ENCODE data around the gene FBXL14.

DNA sequence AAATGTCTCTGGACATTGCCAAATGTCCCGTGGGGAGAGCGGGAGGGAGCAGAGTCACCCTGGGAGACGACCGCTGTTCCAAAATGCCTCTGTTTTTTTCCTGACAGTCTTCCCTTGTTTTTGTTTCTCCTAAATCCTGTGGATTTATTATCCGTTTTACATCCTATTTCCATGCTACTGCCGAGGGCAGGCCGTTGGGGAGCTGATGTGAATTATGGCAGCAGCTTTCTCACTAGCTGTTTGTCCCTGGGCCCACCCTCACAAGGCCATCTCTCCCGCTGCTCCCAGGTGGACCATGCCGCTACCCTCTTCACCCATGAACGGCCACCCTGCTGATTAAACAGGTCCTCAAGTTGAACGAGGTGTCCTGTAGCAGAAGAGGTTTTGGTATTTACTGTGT, 55.2 kb downstream of the FBXL14 start:
- TF ChIP-seq, protein P1, sequence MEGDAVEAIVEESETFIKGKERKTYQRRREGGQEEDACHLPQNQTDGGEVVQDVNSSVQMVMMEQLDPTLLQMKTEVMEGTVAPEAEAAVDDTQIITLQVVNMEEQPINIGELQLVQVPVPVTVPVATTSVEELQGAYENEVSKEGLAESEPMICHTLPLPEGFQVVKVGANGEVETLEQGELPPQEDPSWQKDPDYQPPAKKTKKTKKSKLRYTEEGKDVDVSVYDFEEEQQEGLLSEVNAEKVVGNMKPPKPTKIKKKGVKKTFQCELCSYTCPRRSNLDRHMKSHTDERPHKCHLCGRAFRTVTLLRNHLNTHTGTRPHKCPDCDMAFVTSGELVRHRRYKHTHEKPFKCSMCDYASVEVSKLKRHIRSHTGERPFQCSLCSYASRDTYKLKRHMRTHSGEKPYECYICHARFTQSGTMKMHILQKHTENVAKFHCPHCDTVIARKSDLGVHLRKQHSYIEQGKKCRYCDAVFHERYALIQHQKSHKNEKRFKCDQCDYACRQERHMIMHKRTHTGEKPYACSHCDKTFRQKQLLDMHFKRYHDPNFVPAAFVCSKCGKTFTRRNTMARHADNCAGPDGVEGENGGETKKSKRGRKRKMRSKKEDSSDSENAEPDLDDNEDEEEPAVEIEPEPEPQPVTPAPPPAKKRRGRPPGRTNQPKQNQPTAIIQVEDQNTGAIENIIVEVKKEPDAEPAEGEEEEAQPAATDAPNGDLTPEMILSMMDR (IDR thresholded peaks at IDR 0.05): no peak
- TF ChIP-seq EP300 (IDR thresholded peaks at IDR 0.05): no peak

Data from gastroesophageal sphincter (tissue), 3 donors.